Pancreas (tissue), 10 donors: ENCODE results near the gene CPO. TPM values are rescaled to one million over a fixed set of nuclear protein-coding genes. Genes with fewer than 3 reads are reported as not detected.

ENCODE experiments used
- ATAC-seq, 4 donors: fragments of 200-7000 bp; cut with Tn5 transposase; one replicate each; pipeline versions ENCODE4 v1.8.0 to v1.9.1; 2020; ENCODE audit warnings: mild to moderate bottlenecking in 4 of 4, moderate library complexity in 4 of 4
- DNase-seq, 6 donors: peaks; one replicate each; pipeline ENCODE4 v3.0.0-alpha.2; 2020
- FAIRE-seq: peaks from 2 replicates; lab custom pipeline; 2012; peaks lifted over from hg19 to GRCh38; lab: Jason Lieb, UNC
- H3K27ac ChIP-seq, 4 donors: fragments of 200-600 bp; sonication (generic); 1 replicate in 3 of 4; 2 replicates in 1 of 4; pipeline versions ENCODE4 v1.5.0 to v1.8.0; 2020
- H3K27me3 ChIP-seq, 4 donors: fragments of 200-600 bp; one replicate each; pipeline ENCODE4 v1.8.0; 2021
- H3K36me3 ChIP-seq, 3 donors: fragments of 200-600 bp; sonication (generic) in 1 of 3; one replicate each; pipeline versions ENCODE4 v1.5.0 to v1.8.0; 2020 to 2021
- H3K4me1 ChIP-seq, 3 donors: fragments of 200-600 bp; one replicate each; pipeline ENCODE4 v1.8.0; 2021
- H3K4me3 ChIP-seq, 4 donors: fragments of 200-600 bp; sonication (generic) in 2 of 4; one replicate each; pipeline versions ENCODE4 v1.5.0 to v1.8.0; 2020 to 2021
- H3K9me3 ChIP-seq, 4 donors: fragments of 200-600 bp; one replicate each; pipeline ENCODE4 v1.8.0; 2021
- CTCF ChIP-seq, 4 donors: fragments of 200-600 bp; sonication (generic) in 3 of 4; IDR thresholded peaks; one replicate each; pipeline versions ENCODE4 v1.5.0 to v1.8.0; 2021; ENCODE audit warnings: antibody characterized with exemption in 4 of 4
- WGBS, 2 donors: extraction: QIAGEN DNeasy Blood & Tissue Kit; methylation state at CpG; one replicate each; pipeline ENCODE4 v1.1.7; 2013; 5-methylcytosine and 5-hydroxymethylcytosine counted together
- intact Hi-C, 3 donors: fragments of 100-400 bp; cut with DNase I; formaldehyde crosslinking; loops; one replicate each; pipeline versions ENCODE4 v1.11.1 to v1.14.2; 2022
- polyA plus RNA-seq, 2 donors: library from polyadenylated mRNA; stranded (reverse); fragments of 200-250 nt; gene quantifications; one replicate each; pipeline ENCODE4 v1.2.3, GENCODE V29; 2013
- total RNA-seq, 6 donors: library from RNA; stranded (reverse); fragmentation: NEBNext Ultra II Directional in 4 of 6; extraction: Animal tissue kit (Norgen Biotek cat#: 25700) in 4 of 6; gene quantifications; one replicate each; pipeline versions ENCODE4 v1.2.1 to v1.2.4, GENCODE V29; 2021 to 2023
- donor health status: healthy with polysubstance abuse.
- donor health status: DM: no; HTN: no; CAD: no; lungs with moderate emphysema.
- donor health status: DM: no; HTN: no; CAD: no.
- donor health status: control.
- donor health status: control.
- donor health status: Bipolar disorder and iron deficiency.
- donor health status: DM: yes; HTN: yes; CAD: no.
- donor health status: DM: no; HTN: no; CAD: no.
- donor health status: DM: no; HTN: no; CAD: no.
- donor health status: DM: yes; HTN: yes; CAD: no.

The CPO gene
- total and polyA plus RNA-seq, 8 donors: 0.12 to 1.3 (median 0.16) TPM; not detected in 1

- 84 to 87% methylated on average over 3 of the region's 3 CpGs for WGBS, 2 donors
- ATAC-seq (no peak), DNase-seq (no peak), FAIRE-seq (no peak)
- H3K27ac ChIP-seq: no peak overlapping the region
- no peaks in the 10 kb centered on the region for H3K27me3 ChIP-seq
- TF ChIP-seq CTCF (IDR thresholded peaks at IDR 0.05): no peak
- peaks cover 0 to 9% (median 2%) of the 10 kb centered on the region in 3 donors for H3K4me1 ChIP-seq
- H3K9me3 ChIP-seq: no peaks in the 10 kb centered on the region
- no peaks in the 10 kb centered on the region for H3K36me3 ChIP-seq
- intact Hi-C loops: no loop called here
- H3K4me3 ChIP-seq: no peak overlapping the region
These were observed 18.9 kb downstream of the CPO start for GRCh38 chr2:206958261-206958660.

DNA sequence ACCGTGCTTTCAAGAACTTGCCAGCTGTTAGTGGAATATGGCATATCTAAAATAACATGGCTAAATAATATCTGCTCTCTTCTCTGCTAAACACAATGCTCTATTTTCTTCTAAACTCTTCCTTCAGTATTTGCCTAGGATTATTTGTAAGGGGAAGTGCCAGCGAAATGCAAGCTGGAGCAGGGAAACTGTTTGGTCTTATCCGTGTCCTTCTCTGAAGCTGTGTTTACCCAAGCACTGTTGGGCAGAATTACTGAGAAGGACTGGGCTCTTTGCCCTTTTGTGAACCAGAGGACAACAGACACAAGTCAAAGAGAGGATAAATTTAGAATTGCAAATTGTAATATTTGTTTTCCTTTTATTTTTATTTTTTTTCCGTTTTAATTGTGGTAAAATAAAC lies 23.6 kb downstream of the CPO start:
- peak overlapping the region in 2 of 4 donors; percentile 20 to 30 for H3K27ac ChIP-seq
- intact Hi-C loops: no loop called here
- no peaks in the 10 kb centered on the region for H3K27me3 ChIP-seq
- 11 to 16% methylated on average over 4 of the region's 4 CpGs for WGBS, 2 donors
- H3K9me3 ChIP-seq: no peaks in the 10 kb centered on the region
- ATAC-seq (peak; percentile 78 to 99 (median 94)), FAIRE-seq (no peak), DNase-seq (peak in 2 of 6 donors; percentile 21 to 35)
- peaks cover 0 to 9% (median 4%) of the 10 kb centered on the region in 3 donors for H3K4me1 ChIP-seq
- H3K4me3 ChIP-seq: peak overlapping the region in 1 of 4 donors; percentile 19
- no peaks in the 10 kb centered on the region for H3K36me3 ChIP-seq
- no peak for TF ChIP-seq CTCF (IDR thresholded peaks at IDR 0.05)

GRCh38 chr2:206968134-206969086 lies 29.1 kb downstream of the CPO start:
- intact Hi-C loops: no loop called here
- ATAC-seq: peak in 3 of 4 donors; percentile 42 to 69 (median 49)

GRCh38 chr2:206969192-206969591 lies 29.9 kb downstream of the CPO start:
- no peaks in the 10 kb centered on the region for H3K36me3 ChIP-seq
- no peak overlapping the region for H3K4me3 ChIP-seq
- ATAC-seq (no peak), DNase-seq (no peak), FAIRE-seq (no peak)
- no peak overlapping the region for H3K27ac ChIP-seq
- no peaks in the 10 kb centered on the region for H3K9me3 ChIP-seq
- WGBS, 2 donors: 91 to 94% methylated on average over 6 of the region's 6 CpGs
- peaks cover 0 to 5% (median 0%) of the 10 kb centered on the region in 3 donors for H3K4me1 ChIP-seq
- TF ChIP-seq CTCF (IDR thresholded peaks at IDR 0.05): no peak
- intact Hi-C loops: no loop called here
- H3K27me3 ChIP-seq: no peaks in the 10 kb centered on the region

More at GRCh38 chr2:206968134-206969086, 29.1 kb downstream of the CPO start:
- no peak overlapping the region for H3K4me3 ChIP-seq
- H3K36me3 ChIP-seq: no peaks in the 10 kb centered on the region
- no peaks in the 10 kb centered on the region for H3K9me3 ChIP-seq
- FAIRE-seq (no peak), DNase-seq (no peak)
- no peak for TF ChIP-seq CTCF (IDR thresholded peaks at IDR 0.05)
- 63 to 65% methylated on average over 7 of the region's 7 CpGs for WGBS, 2 donors
- no peaks in the 10 kb centered on the region for H3K27me3 ChIP-seq
- no peak overlapping the region for H3K27ac ChIP-seq
- H3K4me1 ChIP-seq: peaks cover 0 to 6% (median 0%) of the 10 kb centered on the region in 3 donors
